HG03103 (cell line): ENCODE measurements around the gene DEFB123.

Source experiments
- ATAC-seq: cut with Tn5 transposase; IDR thresholded peaks from one replicate; pipeline ENCODE4 v1.9.1; 2021; ENCODE audit warnings: low read depth; ENCODE audit not compliant: unreplicated experiment

Gene DEFB123

DNA sequence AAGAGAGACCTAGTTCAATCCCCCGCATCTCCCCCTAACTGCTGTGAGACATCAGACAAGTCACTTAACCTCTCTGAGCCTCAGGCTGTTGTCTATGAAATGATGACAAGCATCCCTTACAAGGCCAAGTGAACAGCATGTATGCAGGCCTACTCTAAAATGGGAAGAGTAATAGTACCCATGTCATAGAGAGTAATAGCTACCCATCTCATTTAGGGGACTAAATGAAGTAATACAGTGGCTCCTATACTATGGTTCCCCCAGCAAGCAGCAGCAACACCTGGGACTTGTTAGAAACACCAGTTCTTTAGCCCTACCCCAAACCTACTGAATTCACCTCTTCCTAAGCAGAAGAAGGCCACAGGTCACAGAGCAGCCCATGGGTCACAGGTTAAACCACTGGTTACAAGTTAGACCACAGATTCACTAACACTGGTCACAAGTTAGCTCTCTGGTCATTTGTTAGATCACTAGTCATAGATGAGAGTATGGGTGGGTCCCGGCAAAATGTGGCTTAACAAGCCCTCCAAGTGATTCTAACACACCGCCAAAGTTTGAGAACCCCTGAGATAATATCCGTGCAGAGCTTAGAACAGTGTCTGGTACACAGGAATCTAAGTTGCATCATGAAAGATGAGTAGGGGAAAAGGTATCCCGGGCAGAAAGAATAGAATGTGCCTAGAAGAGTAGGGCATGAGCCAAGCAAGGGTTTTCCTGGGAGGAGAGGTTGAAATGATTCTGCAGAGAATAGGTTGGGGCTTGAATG, 33.1 kb downstream of the DEFB123 start:
- ATAC-seq: peak; percentile 27

DNA sequence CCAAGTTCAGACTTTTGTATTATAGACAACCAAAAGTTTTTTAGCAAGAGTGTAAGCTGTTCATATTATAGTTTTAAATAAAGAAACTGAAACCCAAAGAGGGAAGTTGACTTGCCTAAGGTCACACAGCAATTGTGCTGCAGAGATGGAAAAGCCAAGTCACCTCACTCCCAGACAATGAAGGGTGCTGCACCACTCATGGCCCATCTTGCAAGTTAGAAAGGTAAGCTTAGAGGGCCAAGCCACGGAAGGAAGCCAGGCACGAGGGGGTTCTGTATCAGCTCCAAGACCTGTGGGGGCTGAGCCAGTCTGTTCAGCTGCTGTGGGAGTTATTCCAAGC, 33.6 kb downstream of the DEFB123 start:
- peak; percentile 69 for ATAC-seq

- no peak for ATAC-seq
These were observed 34.5 kb downstream of the DEFB123 start, which contains the start of the genes DEFB124 and REM1 for GRCh38 chr20:31474758-31475427. Gene DEFB124, minus strand, starts transcription at chr20:31475127. Its CDS starts 2,114 bp downstream, at chr20:31473013. Gene REM1, plus strand, starts transcription at chr20:31475288. Its CDS starts 1,158 bp downstream, at chr20:31476446.

GRCh38 chr20:31475472-31476293, 35.3 kb downstream of the DEFB123 start:
- ATAC-seq: no peak

DNA sequence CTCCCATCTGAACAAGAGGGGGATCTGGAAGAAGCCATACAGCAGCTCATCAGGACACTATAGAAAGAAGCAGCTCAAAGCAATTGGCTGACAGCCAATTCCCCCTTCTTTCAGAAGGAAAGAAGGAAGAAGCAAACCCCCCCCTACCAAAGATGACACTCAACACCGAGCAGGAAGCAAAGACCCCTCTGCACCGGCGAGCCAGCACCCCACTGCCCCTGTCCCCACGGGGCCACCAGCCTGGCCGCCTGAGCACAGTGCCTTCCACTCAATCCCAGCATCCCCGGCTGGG, 35.8 kb downstream of the DEFB123 start:
- no peak for ATAC-seq

DNA sequence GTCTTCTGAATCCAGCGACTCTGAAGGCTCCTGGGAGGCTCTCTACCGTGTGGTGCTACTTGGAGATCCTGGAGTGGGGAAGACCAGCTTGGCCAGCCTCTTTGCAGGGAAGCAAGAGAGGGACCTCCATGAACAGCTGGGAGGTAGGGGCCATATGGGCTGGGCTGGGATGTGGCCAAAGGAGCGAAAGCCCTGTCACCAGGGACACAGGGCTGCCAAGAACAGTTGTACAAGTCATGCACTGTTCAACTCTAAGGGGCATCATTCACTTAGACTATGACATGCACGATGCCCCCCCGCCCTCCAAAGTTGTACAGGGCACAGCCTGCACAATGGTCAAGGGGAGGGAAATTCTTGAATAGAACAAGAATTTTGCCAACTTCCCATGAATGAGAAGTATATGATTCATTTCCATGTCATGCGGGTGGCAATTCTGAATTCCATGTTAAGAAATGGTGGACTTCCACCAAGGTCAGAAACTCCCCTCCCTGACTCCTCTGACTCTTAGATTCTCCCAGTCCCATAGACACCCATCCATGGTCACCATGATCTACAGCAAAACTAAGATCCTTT, 36.3 kb downstream of the DEFB123 start:
- ATAC-seq: no peak

- no peak for ATAC-seq
These were observed 43.6 kb downstream of the DEFB123 start for GRCh38 chr20:31484001-31484400.

GRCh38 chr20:31485450-31486339, 45.3 kb downstream of the DEFB123 start:
- no peak for ATAC-seq

GRCh38 chr20:31488115-31488514, 47.7 kb downstream of the DEFB123 start:
- no peak for ATAC-seq

DNA sequence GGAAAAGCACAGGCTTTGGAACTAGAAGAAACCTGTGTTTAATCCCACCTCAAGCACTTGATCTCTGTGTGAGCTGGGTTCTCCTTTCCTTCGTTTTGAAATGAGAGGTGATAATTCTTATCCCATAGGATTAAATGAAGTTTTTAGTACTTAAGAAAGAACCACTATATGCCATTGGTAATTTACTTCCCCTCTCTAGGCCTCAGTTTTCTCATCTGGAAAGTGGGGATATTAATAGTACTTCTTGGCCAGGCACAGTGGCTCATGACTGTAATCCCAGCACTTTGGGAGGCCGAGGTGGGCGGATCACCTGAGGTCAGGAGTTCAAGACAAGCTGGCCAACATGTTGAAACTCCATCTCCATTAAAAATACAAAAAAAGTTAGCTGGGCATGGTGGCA, 48.7 kb downstream of the DEFB123 start:
- ATAC-seq: no peak

- ATAC-seq: no peak
These were observed 50.3 kb downstream of the DEFB123 start for GRCh38 chr20:31490752-31491151.

- no peak for ATAC-seq
These were observed 53.7 kb downstream of the DEFB123 start for GRCh38 chr20:31494131-31494530.

- no peak for ATAC-seq
These were observed 56.4 kb downstream of the DEFB123 start for GRCh38 chr20:31496761-31497295.

DNA sequence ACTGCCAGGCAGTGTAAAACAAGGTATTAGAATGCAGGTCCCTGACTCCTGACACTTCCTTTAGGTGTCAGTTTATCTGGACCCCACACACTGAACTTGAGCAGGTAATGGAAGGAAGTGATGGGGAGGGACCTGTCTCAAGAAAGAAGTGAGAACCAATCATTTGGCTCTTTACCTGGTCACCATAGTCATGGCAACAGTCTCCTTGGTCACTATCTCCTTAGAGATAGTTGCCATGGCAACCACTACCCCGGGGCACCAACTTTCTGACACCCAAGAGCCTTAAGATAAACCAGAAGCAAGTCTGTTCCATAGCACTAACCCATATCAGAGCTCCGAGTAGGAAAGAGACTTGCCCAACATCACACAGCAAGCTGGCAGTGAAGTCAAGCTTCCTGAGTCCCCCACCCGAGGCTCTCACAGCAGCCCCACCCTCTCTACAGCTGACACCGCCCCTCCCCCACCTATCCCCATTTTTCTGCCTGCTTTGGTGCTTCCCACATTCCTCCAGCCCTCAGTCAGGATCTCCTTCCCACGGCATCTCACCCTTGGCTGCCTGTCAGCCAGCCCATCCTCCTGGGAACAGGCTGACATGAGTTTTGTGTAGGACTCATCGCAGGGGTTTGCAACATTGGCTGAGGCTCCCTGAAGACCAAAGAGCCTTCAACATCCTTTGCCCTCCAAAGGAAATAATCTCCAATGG, 57.6 kb downstream of the DEFB123 start:
- no peak for ATAC-seq
